ENCODE measurements around the gene SLC44A4. TPM values are rescaled to one million over a fixed set of nuclear protein-coding genes. Genes with fewer than 3 reads are reported as not detected.

The SLC44A4 gene
- total RNA-seq, 2 experiments from 2014 or later: 0.20 TPM; not detected in 1

DNA sequence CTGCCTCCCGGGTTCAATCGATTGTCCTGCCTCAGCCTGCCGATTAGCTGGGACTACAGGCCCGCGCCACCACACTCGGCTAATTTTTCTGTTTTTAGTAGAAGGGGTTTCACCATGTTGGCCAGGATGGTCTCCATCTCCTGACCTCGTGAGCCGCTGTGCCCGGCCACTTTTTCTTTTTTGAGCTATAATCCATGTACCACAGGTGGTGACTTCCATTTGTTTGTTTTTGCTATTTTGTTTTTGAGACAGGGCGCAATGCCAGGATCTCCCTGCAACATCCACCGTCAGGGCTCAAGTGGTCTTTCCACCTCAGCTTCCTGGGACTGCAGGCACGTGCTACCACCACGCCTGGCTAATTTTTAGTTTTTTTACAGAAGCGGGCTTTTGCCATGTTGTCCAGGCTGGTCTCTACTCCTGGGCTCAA, 42.7 kb downstream of the SLC44A4 start:
- peak in 1 of 14 experiments; percentile 23 for DNase-seq
- H3K9me3 ChIP-seq (ENCODE audit: control insufficient read depth in 1 of 2, insufficient read depth in 1 of 2, low read length in 2 of 2): no peaks in the 10 kb centered on the region
- CTCF ChIA-PET: interaction anchor here (0.6 to 1.3 kb wide), 4 partner anchors 9 to 1024 kb away, joined by 3 to 7 read pairs (median 3); partner anchors contain the start of gene HSPA1B
- H3K4me3 ChIP-seq (ENCODE audit: low read length): peak overlapping the region; percentile 94
- no peaks in the 10 kb centered on the region for H3K27me3 Mint-ChIP-seq
- no peak for ATAC-seq (ENCODE audit: poor library complexity)
- intact Hi-C loops (cut with DNase I, micrococcal nuclease): loop anchor here in 1 of 2 experiments (10.0 kb wide), 1 partner anchor 251 kb away; the partner anchor contains the start of genes LST1 and LTB
- peaks cover 46% of the 10 kb centered on the region for H3K36me3 ChIP-seq (ENCODE audit: insufficient read depth, low read length)
- peaks cover 57% of the 10 kb centered on the region for H3K4me1 ChIP-seq (ENCODE audit: insufficient read depth, low read length)
- no peak for TF ChIP-seq CTCF (IDR thresholded peaks at IDR 0.05)
- peaks cover 46% of the 10 kb centered on the region for H3K4me1 Mint-ChIP-seq (ENCODE audit: low read depth)
- H3K27ac ChIP-seq (ENCODE audit: low read depth in 1 of 2, low read length in 2 of 2): peak overlapping the region; percentile 38 to 97
- H3K36me3 Mint-ChIP-seq (ENCODE audit: low read depth): peaks cover 66% of the 10 kb centered on the region
- no peaks in the 10 kb centered on the region for H3K9me3 Mint-ChIP-seq
- POLR2A ChIA-PET: interaction anchor here (0.6 to 3.6 kb wide), 12 partner anchors 9 to 263 kb away, joined by 3 to 36 read pairs (median 4); partner anchors contain the start of genes ABHD16A, BAG6, C6orf47 and DDAH2
- H3K27me3 ChIP-seq (ENCODE audit: control insufficient read depth in 1 of 2, insufficient read depth in 2 of 2, low read length in 2 of 2): no peaks in the 10 kb centered on the region
- peak overlapping the region; percentile 96 for H3K4me3 Mint-ChIP-seq
- peak overlapping the region; percentile 98 for H3K27ac Mint-ChIP-seq

- TF ChIP-seq CTCF (IDR thresholded peaks at IDR 0.05): no peak
- Mint-ChIP-seq H3K27me3 (no peaks in the 10 kb centered on the region), H3K4me3 (peak overlapping the region; percentile 96), H3K9me3 (no peaks in the 10 kb centered on the region), H3K4me1 (ENCODE audit: low read depth) (peaks cover 60% of the 10 kb centered on the region), H3K36me3 (ENCODE audit: low read depth) (peaks cover 51% of the 10 kb centered on the region), H3K27ac (peak overlapping the region; percentile 98)
- H3K36me3 ChIP-seq (ENCODE audit: insufficient read depth, low read length): peaks cover 32% of the 10 kb centered on the region
- ATAC-seq (ENCODE audit: poor library complexity) (peak; percentile 71), DNase-seq (peak; percentile 72 to 89 (median 78))
- H3K27ac ChIP-seq (ENCODE audit: low read depth in 1 of 2, low read length in 2 of 2): peak overlapping the region; percentile 97 to 98
- ChIA-PET CTCF (interaction anchor here (0.9 to 1.2 kb wide), 2 partner anchors 16 to 44 kb away, joined by 3 read pairs; no protein-coding TSS in a partner anchor), POLR2A (interaction anchor here (0.7 to 3.7 kb wide), 18 partner anchors 7 to 637 kb away, joined by 3 to 36 read pairs (median 5); partner anchors contain the start of genes ABHD16A, BAG6, C6orf47 and DDAH2)
- peaks cover 66% of the 10 kb centered on the region for H3K4me1 ChIP-seq (ENCODE audit: insufficient read depth, low read length)
- no peaks in the 10 kb centered on the region for H3K9me3 ChIP-seq (ENCODE audit: control insufficient read depth in 1 of 2, insufficient read depth in 1 of 2, low read length in 2 of 2)
- H3K27me3 ChIP-seq (ENCODE audit: control insufficient read depth in 1 of 2, insufficient read depth in 2 of 2, low read length in 2 of 2): no peaks in the 10 kb centered on the region
- peak overlapping the region; percentile 94 for H3K4me3 ChIP-seq (ENCODE audit: low read length)
- intact Hi-C loops (cut with DNase I, micrococcal nuclease): loop anchor here (1.0 to 10.0 kb wide), 6 partner anchors 28 to 294 kb away; partner anchors contain the start of genes DDAH2 (in 1 of the 2), LST1 (in 1 of the 2), LTB (in 1 of the 2) and NEU1 (in 1 of the 2)
Observed at GRCh38 chr6:31834367-31835250, 44.2 kb downstream of the SLC44A4 start.
